KMS-11 (cell line): ENCODE data around the gene EML6.

ENCODE experiments used
- H2AFZ ChIP-seq: fragments of 200-600 bp; sonication (generic); 2 replicates; pipeline ENCODE4 v1.6.1; 2016; ENCODE audit warnings: antibody characterized with exemption, mixed run types, low read depth
- H3K27ac ChIP-seq: fragments of 200-600 bp; sonication (generic); 2 replicates; pipeline ENCODE4 v1.6.1; 2016; ENCODE audit warnings: mild to moderate bottlenecking, mixed run types
- H3K27me3 ChIP-seq: fragments of 200-600 bp; sonication (generic); 2 replicates; pipeline ENCODE4 v1.6.1; 2017; ENCODE audit warnings: mild to moderate bottlenecking, low read depth, mixed run types, moderate library complexity; ENCODE audit not compliant: insufficient read depth
- H3K36me3 ChIP-seq: fragments of 200-600 bp; sonication (generic); 2 replicates; pipeline ENCODE4 v1.6.1; 2017; ENCODE audit warnings: mild to moderate bottlenecking, mixed run types; ENCODE audit not compliant: insufficient read depth
- H3K4me1 ChIP-seq: fragments of 200-600 bp; sonication (generic); 2 replicates; pipeline ENCODE4 v1.6.1; 2016; ENCODE audit warnings: mild to moderate bottlenecking, low read depth, mixed run types; ENCODE audit not compliant: poor library complexity, severe bottlenecking
- H3K4me2 ChIP-seq: fragments of 200-600 bp; sonication (generic); 2 replicates; pipeline ENCODE4 v1.7.0; 2016; ENCODE audit warnings: mild to moderate bottlenecking, mixed run types
- H3K4me3 ChIP-seq: fragments of 200-600 bp; sonication (generic); IDR thresholded peaks from 2 replicates; pipeline ENCODE4 v1.6.1; 2017; ENCODE audit warnings: low read depth, low read length, mixed read lengths; ENCODE audit not compliant: insufficient read depth
- H3K79me2 ChIP-seq: fragments of 200-600 bp; sonication (generic); 2 replicates; pipeline ENCODE4 v1.6.1; 2016; ENCODE audit warnings: low read depth, mixed run types; ENCODE audit not compliant: insufficient read depth
- H3K9ac ChIP-seq: fragments of 200-600 bp; sonication (generic); 2 replicates; pipeline ENCODE4 v1.6.1; 2016; ENCODE audit warnings: mild to moderate bottlenecking, mixed run types
- H4K20me1 ChIP-seq: fragments of 200-600 bp; sonication (generic); 2 replicates; pipeline ENCODE4 v1.6.1; 2016; ENCODE audit warnings: mild to moderate bottlenecking, mixed run types; ENCODE audit not compliant: insufficient read depth
- TF ChIP-seq, protein P1 (sequence below): fragments of 200-600 bp; sonication (generic); conservative IDR thresholded peaks from 2 replicates; pipeline ENCODE4 v1.6.1; 2017; ENCODE audit warnings: low read depth, mild to moderate bottlenecking, antibody characterized with exemption, low read length, moderate library complexity, mixed read lengths

EML6 gene

GRCh38 chr2:54770676-54771075 is 47.2 kb downstream of the EML6 start:
- TF ChIP-seq, protein P1, sequence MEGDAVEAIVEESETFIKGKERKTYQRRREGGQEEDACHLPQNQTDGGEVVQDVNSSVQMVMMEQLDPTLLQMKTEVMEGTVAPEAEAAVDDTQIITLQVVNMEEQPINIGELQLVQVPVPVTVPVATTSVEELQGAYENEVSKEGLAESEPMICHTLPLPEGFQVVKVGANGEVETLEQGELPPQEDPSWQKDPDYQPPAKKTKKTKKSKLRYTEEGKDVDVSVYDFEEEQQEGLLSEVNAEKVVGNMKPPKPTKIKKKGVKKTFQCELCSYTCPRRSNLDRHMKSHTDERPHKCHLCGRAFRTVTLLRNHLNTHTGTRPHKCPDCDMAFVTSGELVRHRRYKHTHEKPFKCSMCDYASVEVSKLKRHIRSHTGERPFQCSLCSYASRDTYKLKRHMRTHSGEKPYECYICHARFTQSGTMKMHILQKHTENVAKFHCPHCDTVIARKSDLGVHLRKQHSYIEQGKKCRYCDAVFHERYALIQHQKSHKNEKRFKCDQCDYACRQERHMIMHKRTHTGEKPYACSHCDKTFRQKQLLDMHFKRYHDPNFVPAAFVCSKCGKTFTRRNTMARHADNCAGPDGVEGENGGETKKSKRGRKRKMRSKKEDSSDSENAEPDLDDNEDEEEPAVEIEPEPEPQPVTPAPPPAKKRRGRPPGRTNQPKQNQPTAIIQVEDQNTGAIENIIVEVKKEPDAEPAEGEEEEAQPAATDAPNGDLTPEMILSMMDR: no peak
- Histone ChIP-seq H4K20me1 (no peaks in the 10 kb centered on the region), H2AFZ (no peak overlapping the region), H3K36me3 (no peaks in the 10 kb centered on the region), H3K27me3 (no peaks in the 10 kb centered on the region), H3K4me2 (no peak overlapping the region), H3K4me1 (peaks cover 31% of the 10 kb centered on the region), H3K4me3 (no peak overlapping the region), H3K79me2 (no peaks in the 10 kb centered on the region), H3K27ac (no peak overlapping the region), H3K9ac (no peak overlapping the region)

- no peak overlapping the region for H3K9ac ChIP-seq
- TF ChIP-seq, protein P1: no peak
- no peaks in the 10 kb centered on the region for H3K36me3 ChIP-seq
- H3K79me2 ChIP-seq: no peaks in the 10 kb centered on the region
- no peaks in the 10 kb centered on the region for H4K20me1 ChIP-seq
- H3K4me3 ChIP-seq: no peak overlapping the region
- no peak overlapping the region for H3K4me2 ChIP-seq
- H3K27ac ChIP-seq: no peak overlapping the region
- no peak overlapping the region for H2AFZ ChIP-seq
- no peaks in the 10 kb centered on the region for H3K27me3 ChIP-seq
- peaks cover 31% of the 10 kb centered on the region for H3K4me1 ChIP-seq
Observed at GRCh38 chr2:54771166-54771885, 47.9 kb downstream of the EML6 start.

GRCh38 chr2:54772110-54772509 is 48.6 kb downstream of the EML6 start:
- H4K20me1 ChIP-seq: no peaks in the 10 kb centered on the region
- no peaks in the 10 kb centered on the region for H3K36me3 ChIP-seq
- H3K79me2 ChIP-seq: no peaks in the 10 kb centered on the region
- H3K4me2 ChIP-seq: no peak overlapping the region
- no peak overlapping the region for H3K4me3 ChIP-seq
- H3K9ac ChIP-seq: no peak overlapping the region
- H3K27me3 ChIP-seq: no peaks in the 10 kb centered on the region
- TF ChIP-seq, protein P1: no peak
- H3K4me1 ChIP-seq: peaks cover 27% of the 10 kb centered on the region
- H2AFZ ChIP-seq: no peak overlapping the region
- no peak overlapping the region for H3K27ac ChIP-seq

GRCh38 chr2:54772531-54772930 is 49.1 kb downstream of the EML6 start:
- Histone ChIP-seq H3K27ac (no peak overlapping the region), H3K4me2 (no peak overlapping the region), H3K36me3 (no peaks in the 10 kb centered on the region), H3K4me1 (peaks cover 23% of the 10 kb centered on the region), H3K27me3 (no peaks in the 10 kb centered on the region), H2AFZ (no peak overlapping the region), H4K20me1 (no peaks in the 10 kb centered on the region), H3K9ac (no peak overlapping the region), H3K4me3 (no peak overlapping the region), H3K79me2 (no peaks in the 10 kb centered on the region)
- TF ChIP-seq, protein P1: no peak
